DMS53 treated with DMSO at 0.1 percent for 48 hours (cell line): ENCODE results near the gene VWF.
"Not testable (repeated sequence)": the region's sequence is repeated elsewhere in the genome, so short reads cannot be mapped to it uniquely, and the experiment has no call there.

Experiments
- DNase-seq: peaks from one replicate; lab custom pipeline; 2025; ENCODE audit not compliant: unreplicated experiment; lab: John Stamatoyannopoulos, UW

The VWF gene

DNA sequence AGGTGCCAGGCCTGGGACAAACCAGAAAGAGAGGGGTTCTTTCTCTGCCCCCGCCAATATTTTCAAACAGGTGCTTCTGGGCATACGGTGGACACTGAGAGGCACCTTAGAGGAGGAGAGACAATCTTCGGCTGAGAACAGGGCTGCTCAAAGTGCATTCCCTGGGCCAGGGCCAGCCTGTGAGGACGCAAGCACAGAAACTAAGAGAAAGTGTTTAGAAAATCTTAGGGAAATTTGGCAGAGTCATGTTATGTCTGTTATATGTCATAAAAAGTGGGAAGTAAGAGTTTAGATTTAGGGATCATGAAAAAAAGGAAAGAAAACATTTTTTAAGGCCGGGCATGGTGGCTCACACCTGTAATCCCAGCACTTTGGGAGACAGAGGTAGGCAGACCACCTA, 83.7 kb downstream of the VWF start:
- DNase-seq: no peak

DNA sequence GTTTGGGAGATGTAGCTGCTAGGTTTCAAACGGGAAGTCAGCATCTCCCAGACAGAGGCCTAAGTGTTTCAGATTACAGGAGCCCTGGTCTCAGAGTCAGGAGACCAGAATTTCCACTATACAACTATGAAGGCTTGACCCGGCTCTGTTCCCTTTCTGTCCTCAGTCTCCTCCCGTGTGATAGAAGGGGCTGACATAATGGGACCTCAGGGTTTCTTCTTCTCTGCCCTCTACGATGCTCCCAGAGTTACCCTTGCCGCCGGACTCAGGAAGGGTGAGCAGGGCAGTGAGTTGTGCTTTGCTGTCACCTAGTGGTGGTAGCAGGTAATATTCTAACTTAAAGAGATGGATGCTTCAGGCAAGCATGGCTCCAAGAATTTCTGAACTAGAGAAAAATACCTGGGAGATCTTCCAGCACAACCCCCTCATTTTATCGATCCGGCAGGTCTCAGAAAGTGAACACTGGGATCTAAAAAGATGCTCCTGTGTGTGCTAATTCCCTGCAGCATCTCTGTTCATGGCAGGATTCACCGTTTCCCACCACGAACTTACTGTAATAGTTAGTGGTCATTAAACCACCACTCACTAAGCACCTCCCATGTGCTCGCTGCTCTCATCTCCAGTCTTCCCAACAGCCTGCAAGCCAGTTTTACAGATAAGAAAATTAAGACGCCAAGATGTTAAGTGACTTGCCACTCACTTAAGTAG, 84.4 kb downstream of the VWF start:
- DNase-seq: peak; percentile 79

DNA sequence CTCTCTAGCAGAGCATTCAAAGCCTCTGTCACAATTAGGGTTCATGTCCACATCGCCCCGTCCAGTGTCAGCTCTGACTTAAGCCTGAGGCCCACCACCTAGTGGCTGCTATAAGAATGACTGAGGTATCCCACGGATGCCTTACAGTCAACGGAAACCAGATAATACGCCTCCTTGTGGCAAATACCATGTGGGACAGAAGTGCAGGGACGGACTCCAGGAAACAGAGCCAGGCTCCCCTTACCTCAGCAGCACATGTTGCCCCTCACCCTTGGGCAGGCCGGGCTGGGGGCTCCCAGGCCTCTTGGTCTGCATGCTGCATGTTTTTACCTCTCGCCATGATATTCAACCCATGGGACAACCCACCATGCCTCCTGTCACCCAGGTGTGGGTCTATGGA, 86.3 kb downstream of the VWF start:
- DNase-seq: peak; percentile 65

DNA sequence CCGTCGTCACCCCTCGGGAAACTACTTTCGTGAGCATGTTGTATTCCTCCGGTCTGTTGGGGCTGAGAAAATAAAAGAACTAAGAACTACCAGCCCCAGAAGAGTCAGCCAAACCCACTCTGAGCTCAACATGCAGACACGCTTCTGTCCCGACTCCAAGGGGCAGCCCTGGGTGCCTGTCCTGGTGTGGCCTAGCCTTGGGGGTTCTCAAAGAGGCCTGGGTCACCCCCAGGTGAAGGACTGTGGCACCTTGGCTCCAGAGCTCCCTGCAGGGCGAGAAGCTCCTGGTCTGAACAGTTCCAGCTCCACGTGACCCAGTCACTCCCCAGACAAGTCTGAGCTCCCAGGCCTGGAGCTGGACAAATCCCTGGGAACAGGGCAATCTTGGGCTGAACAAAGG, 87.0 kb downstream of the VWF start:
- no peak for DNase-seq

DNA sequence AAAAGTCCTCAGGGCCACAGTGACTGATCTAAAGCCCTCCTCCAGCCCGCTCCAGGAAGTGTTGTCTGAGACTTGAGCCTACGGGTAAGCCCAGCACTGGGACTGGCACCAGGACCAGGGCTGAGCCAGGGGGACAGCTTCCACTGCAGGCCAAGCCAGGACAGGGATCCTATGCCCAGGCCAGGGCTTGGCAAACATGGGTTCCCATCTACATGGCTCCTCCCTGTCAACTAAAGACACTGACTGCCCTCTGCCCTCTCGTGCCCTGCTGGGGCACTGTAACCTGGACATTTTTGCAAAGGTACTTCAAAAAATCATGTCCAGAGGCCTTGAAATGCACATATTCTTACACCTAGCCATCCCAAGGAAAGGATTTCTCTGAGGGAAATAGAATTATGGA, 88.0 kb downstream of the VWF start:
- DNase-seq: no peak

DNA sequence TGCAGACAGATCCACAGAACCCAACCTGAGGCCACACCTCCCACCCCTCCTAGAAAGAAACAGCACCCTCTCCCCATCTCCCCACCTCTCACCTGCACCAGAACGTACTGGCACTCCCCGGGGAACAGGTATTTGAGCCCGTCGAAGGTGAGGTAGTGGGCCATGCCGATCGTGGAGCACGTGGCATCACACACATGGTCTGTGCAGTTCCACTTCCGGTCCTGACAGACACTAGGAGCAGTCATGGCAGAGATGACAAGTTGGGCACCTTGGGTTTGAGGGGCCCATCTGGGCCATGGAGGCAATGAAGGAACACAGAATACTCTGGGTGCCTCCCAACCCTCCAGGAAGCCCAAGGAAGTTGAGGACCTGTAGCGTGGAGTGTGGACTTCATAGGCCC, 89.9 kb downstream of the VWF start:
- DNase-seq: no peak

DNA sequence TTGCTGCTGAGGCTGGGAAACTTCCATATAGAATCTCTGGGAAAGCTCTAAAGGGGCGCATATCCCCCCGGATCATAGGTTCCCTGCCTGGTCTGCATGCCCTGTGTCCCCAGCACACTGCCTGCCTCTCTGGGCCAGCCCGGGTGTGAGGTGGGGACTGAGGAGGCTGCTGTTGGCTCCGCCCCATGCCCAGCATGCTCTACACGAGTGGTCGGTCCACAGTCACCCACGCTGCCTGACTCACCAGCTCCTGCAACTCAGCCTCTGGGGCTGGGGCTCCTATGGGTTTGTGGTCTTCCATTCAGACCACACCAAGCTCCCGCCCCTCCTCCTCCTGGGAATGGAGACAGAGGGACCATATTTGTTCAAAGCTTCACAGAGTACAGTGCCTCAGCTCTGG, 90.9 kb downstream of the VWF start:
- DNase-seq: no peak

DNA sequence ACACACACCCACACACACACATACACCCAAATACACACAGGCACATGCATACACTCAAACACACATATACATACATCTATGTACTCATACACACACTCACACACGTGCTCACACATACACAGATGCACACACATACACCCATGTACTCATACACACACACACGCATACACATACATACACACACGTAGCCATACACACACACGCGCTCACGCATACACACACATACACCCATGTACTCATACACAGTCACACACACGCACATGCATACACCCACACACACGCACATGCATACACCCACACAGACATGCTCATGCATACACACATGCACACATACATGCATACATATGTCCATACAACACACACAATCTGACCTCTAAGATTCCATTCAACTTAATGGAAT, 91.7 kb downstream of the VWF start:
- no peak for DNase-seq

DNA sequence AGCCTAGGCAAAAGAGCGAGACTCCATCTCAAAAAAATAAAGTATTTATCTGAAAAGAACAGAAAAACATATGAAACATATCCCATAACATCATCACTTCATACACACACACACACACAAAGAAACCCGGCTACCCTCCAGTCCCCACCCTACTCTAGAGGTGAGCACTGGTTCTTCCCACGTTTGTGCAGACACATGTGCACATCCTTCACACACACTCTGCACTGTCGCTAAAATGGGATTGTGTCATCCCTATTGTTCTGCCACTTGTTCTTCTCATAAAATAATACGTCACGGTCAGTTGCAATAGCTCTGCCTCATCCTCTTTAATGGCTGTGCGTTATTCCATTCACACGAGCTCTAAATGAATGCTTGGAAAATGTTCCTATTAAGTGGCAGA, 93.5 kb downstream of the VWF start:
- no peak for DNase-seq

DNA sequence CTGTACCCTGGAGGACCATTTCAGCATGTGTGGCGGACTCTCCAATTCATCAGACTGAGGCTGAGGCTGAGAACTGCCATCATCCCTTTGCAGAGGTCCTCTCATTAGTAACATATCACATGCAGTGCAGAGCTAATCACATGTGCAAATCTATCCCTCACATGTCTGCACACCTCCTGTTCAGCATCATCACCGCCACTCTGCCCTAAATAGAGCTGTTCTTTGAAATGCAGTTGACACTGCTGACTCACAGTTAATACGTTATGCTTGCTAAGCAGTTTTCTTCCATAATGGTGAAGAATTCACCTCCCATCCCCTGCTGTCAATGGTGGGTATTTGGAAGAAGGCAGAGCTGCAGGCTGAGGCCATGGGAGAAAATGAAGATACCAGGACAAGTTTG, 94.4 kb downstream of the VWF start:
- DNase-seq: no peak

DNA sequence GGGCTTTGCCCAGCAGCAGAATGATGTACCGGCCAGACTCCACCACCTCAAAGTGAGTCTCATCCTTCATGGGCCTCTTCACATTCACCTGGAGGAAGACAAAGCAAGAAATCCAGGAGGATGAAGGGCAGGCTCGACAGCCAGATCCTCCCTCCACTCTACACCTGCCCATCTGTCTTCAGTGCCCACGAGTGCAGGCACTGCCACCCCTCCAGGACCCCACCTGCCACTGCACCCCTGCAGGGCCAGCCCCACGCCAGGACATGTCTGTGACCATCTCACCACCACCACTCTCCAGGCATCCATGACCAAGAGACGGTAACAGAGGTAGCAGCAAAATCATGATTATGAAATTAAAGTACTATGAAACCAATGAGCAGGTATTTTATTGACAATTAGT, 95.1 kb downstream of the VWF start:
- no peak for DNase-seq

DNA sequence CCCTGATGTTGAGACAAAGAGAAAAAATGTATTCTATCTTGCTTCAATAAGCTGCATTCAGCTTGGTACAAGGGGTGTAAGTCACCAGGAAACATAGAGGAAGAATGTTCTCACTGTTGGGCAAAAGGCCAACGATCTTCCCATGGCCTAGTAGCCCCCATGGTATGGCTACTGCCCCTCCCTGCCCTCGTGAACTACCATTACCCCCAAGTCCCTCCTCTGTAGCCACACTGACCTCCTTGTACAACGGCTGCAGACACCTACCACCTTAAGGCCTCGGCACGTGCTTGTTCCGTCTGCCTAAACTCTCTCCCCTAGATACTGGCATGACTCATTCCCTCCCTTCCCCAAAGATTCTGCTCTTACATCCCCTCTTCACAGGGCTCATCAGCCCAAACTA, 97.5 kb downstream of the VWF start:
- no peak for DNase-seq

DNA sequence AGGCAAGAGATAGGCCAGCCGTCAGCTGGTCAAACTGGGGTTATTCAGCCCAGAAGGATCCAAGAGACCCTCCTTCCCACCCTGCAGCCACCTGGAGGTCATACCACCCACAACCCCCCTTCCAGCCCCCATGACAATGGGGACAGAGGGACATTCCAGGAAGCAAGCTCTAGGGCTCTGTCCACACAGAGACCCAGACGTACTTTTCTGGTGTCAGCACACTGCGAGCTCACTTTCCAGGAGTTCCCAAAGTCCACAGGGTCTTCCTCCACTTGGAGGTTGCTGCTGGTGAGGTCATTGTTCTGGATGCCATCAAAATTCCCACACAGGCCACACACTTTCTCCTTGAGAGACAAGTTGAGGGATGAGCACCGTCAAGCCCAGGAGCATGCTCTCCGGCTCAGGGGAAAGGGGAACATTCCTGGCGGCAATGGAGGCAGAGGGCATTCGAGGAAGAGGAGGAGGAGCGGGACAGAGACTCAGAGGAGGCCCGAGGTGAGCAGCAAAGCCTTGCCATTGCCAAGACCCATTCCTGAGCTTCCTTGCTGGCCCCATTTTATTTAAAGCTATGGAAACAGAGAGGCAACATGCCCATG, 98.7 kb downstream of the VWF start:
- not testable (repeated sequence) for DNase-seq

DNA sequence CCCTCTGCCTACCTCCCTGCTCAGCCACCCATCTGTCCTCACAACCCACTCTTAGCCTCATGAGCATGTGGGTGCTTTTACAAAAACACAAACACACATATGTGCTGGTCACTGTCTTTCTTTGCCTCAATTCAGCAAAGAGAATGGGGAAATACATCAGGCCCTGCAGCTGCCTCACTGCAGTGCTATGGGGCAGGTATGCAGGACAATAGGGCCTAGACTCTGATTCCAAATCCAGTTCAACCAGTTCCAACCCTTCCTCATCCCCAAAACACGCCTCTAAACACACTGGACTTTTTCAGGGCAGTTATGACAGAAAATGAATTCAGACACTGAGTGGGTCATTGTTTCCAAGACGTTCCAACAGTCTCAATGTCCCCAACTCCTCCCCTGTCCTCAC, 100.4 kb downstream of the VWF start:
- DNase-seq: not testable (repeated sequence)

DNA sequence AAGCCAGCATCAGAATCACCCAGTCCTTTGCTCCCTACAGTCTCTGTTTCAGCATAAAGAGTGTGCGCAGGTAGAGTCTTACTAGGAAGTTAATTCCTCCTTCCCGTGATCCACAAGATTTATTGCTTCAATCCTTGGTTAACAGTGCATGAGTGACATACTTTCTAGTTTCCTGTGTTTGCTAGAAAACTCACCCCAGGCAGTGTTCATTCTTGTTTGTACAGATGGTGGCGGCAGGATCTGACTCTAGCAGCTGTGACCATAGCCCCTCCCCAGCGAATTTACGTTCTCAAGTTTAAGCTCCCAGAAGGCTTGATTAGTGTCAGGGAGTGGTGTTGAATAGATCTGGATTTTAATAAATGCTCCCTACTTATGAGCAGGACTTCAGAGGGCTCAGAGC, 103.5 kb downstream of the VWF start:
- DNase-seq: no peak

DNA sequence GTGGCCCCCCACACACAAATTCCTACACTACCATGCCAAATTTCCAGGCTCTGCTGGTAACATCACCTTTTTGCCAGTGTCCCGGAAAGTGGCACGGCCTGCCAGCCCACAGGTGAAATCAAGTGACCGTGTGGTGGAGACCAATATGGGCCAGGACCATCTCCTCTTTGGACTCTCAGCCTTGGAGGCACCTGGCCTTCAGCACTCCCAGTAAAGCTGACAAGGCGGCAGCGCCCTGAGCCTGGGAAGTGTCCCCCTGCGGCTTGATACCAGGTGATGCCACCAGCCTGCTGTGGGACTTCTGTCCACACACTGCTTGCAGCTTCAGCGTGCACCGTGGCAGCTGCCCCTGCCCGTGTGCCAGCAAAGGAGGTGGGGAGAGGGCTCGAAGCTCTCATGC, 104.0 kb downstream of the VWF start:
- DNase-seq: not testable (repeated sequence)

DNA sequence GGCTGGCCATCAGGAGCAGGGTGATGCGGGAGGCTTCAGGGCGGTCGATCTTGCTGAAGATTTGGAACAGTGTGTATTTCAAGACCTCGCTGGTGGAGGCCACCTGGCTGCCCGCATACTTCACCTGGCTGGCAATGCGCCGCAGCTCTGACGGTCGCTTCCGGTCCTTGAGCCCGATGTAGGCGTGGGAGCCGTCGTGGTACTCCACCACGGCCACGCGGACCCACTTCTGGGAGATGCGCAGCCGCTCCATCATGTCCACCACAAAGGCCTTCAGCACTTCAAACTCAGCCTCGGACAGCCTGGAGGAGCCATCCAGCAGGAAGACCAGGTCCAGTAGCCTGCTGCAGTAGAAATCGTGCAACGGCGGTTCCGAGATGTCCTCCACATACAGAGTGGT, 105.2 kb downstream of the VWF start:
- not testable (repeated sequence) for DNase-seq

DNA sequence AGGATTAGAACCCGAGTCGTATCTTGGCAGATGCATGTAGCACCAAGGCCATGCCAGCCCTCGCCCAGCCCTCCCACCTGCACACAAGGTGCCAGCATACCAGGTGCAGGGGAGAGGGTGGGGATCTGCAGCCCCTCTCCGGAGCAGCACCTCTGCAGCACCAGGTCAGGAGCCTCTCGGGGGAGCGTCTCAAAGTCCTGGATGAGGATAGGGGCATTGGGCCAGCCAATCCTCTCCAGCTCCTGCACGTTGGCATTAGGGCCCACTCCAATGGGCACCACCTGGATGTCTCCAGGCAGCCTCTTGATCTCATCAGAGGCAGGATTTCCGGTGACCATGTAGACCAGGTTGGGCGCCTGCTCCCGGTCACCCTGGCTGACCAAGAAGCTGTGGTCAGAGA, 106.2 kb downstream of the VWF start:
- DNase-seq: no peak

DNA sequence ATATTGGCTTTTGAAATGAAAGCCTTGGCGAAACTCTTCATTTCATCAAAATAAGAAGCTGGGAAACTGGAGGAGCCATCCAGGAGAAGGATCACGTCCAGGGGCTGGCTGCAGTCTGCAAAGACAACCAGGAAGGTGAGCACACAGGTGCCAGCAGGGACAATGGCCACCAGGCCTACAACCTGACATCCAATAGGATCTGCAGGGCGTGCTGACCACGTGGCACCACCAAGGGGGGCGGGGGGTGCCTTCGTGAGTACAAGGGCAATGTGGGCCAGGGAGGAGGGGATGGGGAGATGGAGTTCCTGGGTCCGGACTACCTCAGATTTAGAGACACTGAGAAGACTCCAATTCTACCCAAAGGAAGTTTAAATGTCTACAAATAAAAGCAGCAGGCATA, 107.7 kb downstream of the VWF start:
- no peak for DNase-seq

DNA sequence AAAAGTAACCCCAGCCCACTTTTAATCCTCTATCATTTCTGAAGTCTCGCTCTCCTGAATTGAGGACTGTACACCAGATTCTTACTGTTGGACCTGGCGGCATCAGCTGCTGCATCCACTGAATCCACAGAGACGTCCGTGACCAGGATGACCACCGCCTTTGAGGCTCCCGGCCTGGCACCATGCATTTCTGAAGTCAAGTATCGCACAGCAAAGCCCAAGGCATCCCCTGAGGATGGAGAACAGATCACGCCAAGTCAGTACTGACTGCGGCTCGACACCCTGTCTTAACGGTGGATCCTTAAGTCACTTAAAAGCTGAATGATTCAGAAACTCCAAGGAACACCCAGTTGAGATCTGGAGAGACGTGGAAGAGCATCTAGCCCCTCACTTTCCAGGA, 108.5 kb downstream of the VWF start:
- not testable (repeated sequence) for DNase-seq

DNA sequence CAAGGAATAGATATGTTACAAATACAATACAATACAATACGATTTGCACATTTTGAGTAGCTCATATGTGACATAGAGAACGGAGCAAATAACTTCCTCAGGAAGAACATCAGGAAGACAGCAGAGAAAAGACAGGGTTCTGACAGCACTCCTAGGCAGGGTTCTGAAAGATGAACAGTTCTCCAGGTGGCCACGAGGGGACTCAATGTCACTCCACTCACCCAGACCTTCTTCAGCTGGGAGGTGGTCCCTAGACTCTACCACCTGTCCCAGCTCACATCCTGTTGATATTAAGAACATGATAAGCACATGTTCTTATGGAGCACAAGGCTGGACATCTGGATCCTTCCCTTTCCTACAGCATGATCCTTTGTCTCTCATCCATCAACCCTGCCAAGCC, 109.2 kb downstream of the VWF start:
- DNase-seq: not testable (repeated sequence)

DNA sequence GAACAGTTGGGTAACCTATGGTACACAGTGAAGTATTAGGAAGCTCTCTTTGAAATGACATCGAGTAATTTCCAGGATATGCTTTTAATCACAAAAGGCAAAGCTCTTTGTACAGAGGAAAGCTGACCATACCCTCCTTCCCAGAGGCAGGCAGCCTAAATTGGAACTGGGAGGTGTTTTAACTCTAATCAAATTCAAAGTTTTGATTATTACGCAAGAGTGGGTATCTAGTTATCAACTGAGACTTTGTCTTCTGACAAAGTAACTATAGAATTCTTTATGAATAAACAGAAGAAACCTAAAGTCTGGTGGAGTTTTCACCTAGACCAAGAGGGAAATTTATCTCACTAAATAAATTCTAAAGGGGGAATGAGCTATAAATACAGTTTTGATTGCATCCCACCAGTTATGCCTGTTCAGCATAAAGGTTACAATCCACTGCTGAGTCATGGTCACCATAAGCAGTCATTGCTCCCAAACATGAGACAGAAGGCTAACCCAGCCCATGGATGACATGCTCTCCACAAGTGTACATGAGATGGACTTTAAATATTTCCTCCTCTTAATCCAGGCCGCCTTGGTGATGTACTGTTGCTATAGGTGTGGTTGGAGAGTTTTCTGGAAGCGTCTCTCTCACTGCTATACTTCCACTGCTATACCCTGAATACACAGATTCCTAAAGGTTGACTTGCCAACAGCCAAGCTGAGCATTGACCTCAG, 113.7 kb downstream of the VWF start:
- not testable (repeated sequence) for DNase-seq
